RWPE2 (cell line): ENCODE measurements around the gene RGCC.
"Not testable (repeated sequence)": the region's sequence is repeated elsewhere in the genome, so short reads cannot be mapped to it uniquely, and the experiment has no call there.

Experiments
- ATAC-seq: fragments of 200-7000 bp; cut with Tn5 transposase; 3 replicates; pipeline ENCODE4 v1.9.1; 2021; ENCODE audit warnings: low read depth
- DNase-seq: peaks from one replicate; pipeline ENCODE4 v3.0.0-alpha.2; 2020; ENCODE audit warnings: low spot score
- H3K27ac ChIP-seq: fragments of 450-650 bp; 2 replicates; pipeline ENCODE4 v1.5.1; 2017; ENCODE audit warnings: mild to moderate bottlenecking; ENCODE audit not compliant: poor library complexity, severe bottlenecking
- H3K27me3 ChIP-seq: fragments of 250-450 bp; sonication (Bioruptor Pico); 2 replicates; pipeline ENCODE4 v1.5.1; 2021; ENCODE audit warnings: mild to moderate bottlenecking, moderate library complexity; ENCODE audit not compliant: insufficient read depth, poor library complexity, severe bottlenecking
- H3K36me3 ChIP-seq: fragments of 250-450 bp; sonication (Bioruptor Pico); 2 replicates; pipeline ENCODE4 v1.5.1; 2020; ENCODE audit warnings: low read depth, mild to moderate bottlenecking, moderate library complexity
- H3K4me1 ChIP-seq: fragments of 250-450 bp; sonication (Bioruptor Pico); 2 replicates; pipeline ENCODE4 v1.5.1; 2021; ENCODE audit warnings: mild to moderate bottlenecking, moderate library complexity; ENCODE audit not compliant: insufficient read depth, poor library complexity, severe bottlenecking
- H3K4me3 ChIP-seq: fragments of 250-450 bp; sonication (Bioruptor Pico); 2 replicates; pipeline ENCODE4 v1.5.1; 2021; ENCODE audit warnings: mild to moderate bottlenecking, moderate library complexity; ENCODE audit not compliant: severe bottlenecking
- H3K9me3 ChIP-seq: fragments of 250-450 bp; sonication (Bioruptor Pico); 2 replicates; pipeline ENCODE4 v1.5.1; 2021; ENCODE audit warnings: mild to moderate bottlenecking, moderate library complexity; ENCODE audit not compliant: severe bottlenecking
- CTCF ChIP-seq: fragments of 450-650 bp; IDR thresholded peaks from one replicate; pipeline ENCODE4 v1.5.1; 2017; ENCODE audit warnings: mild to moderate bottlenecking, moderate library complexity; ENCODE audit not compliant: poor library complexity, severe bottlenecking

Gene RGCC

GRCh38 chr13:41502673-41503072 lies 45.3 kb downstream of the RGCC start:
- no peak for ATAC-seq

GRCh38 chr13:41503356-41503755 lies 46.0 kb downstream of the RGCC start:
- Histone ChIP-seq H3K27ac (no peak overlapping the region), H3K27me3 (no peaks in the 10 kb centered on the region), H3K9me3 (no peaks in the 10 kb centered on the region), H3K36me3 (no peaks in the 10 kb centered on the region), H3K4me1 (peaks cover 9% of the 10 kb centered on the region), H3K4me3 (no peak overlapping the region)
- DNase-seq (no peak), ATAC-seq (no peak)
- TF ChIP-seq CTCF = no peak

More at GRCh38 chr13:41502673-41503072, 45.3 kb downstream of the RGCC start:
- Histone ChIP-seq H3K27ac (no peak overlapping the region), H3K4me3 (no peak overlapping the region), H3K27me3 (no peaks in the 10 kb centered on the region), H3K4me1 (peaks cover 9% of the 10 kb centered on the region), H3K36me3 (no peaks in the 10 kb centered on the region), H3K9me3 (no peaks in the 10 kb centered on the region)
- DNase-seq = no peak
- TF ChIP-seq CTCF = no peak

GRCh38 chr13:41504657-41505056 lies 47.3 kb downstream of the RGCC start:
- H3K4me1 ChIP-seq, H3K4me3 ChIP-seq, ATAC-seq, DNase-seq, H3K27ac ChIP-seq, H3K36me3 ChIP-seq, H3K9me3 ChIP-seq, H3K27me3 ChIP-seq: not testable (repeated sequence)

- H3K27me3 ChIP-seq = no peaks in the 10 kb centered on the region
- H3K27ac ChIP-seq = no peak overlapping the region
- no peak for TF ChIP-seq CTCF
- ATAC-seq = no peak; the same call in 2 of the 3 replicates
- no peaks in the 10 kb centered on the region for H3K9me3 ChIP-seq
- no peaks in the 10 kb centered on the region for H3K36me3 ChIP-seq
- H3K4me1 ChIP-seq = peaks cover 7% of the 10 kb centered on the region
- no peak overlapping the region for H3K4me3 ChIP-seq
- no peak for DNase-seq
Measured at GRCh38 chr13:41505209-41505835, 48.0 kb downstream of the RGCC start.

GRCh38 chr13:41506312-41506711 lies 49.0 kb downstream of the RGCC start:
- no peak for TF ChIP-seq CTCF
- Histone ChIP-seq H3K27ac (no peak overlapping the region), H3K4me1 (no peaks in the 10 kb centered on the region), H3K27me3 (no peaks in the 10 kb centered on the region), H3K9me3 (no peaks in the 10 kb centered on the region), H3K4me3 (no peak overlapping the region), H3K36me3 (no peaks in the 10 kb centered on the region)
- DNase-seq = no peak
- ATAC-seq = no peak
